ENCODE results near the gene FAM20A.

The FAM20A gene

DNA sequence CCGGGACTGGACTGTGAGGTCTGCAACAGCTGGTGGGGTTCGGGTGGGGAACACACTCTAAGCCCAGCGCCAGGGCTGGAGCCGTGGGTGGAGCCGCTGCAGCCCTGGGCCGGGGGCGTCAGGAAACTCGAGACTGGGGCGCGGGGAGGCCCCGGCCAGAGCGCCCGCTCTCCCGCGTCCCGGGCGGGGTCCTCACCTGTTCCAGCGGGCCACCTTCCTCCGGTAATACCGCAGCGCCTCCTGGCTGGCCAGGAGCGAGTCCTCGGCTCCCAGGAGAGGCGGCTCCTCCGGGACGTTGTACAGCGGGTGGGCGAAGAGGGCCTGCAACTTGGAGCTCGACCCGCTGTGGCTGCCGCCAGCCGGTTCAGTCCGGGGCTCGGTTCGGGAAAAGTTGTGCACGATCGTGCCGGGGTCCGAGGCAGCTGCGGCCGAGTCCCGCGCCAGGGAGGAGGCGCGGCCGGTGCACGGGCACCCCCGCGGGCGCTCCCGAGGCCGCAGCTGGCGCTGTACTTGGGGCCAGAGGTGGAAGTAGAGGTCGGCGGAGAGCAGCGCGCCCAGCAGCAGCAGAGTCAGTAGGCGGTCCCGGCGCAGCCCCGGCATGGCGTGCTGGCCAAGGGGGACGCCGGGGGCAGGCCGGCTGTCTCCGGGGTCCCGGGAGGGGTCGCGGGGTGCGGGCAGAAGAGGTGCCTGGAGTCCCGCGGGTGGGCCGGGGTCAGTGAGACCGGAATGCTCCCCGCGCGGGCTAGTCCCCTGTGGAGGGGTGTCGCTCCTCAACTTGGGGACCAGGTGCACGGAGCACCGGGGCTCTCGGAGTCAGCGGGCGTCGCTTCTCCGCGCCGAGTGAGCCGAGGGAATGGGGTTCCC lies 868 bp downstream of the FAM20A start:
- TF ChIP-seq EP300 (IDR thresholded peaks at IDR 0.05; ENCODE audit: borderline replicate concordance) (no peak), RAD21 (IDR thresholded peaks at IDR 0.05; ENCODE audit: low read depth) (peak; percentile 45; the same call in 1 of the 2 replicates), YY1 (IDR thresholded peaks at IDR 0.05; ENCODE audit: low read depth) (no peak), ZBTB7A (IDR thresholded peaks at IDR 0.05; ENCODE audit: low read depth) (peak; percentile 38; the same call in 1 of the 2 replicates), MAX (IDR thresholded peaks at IDR 0.05) (no peak), EGR1 (IDR thresholded peaks at IDR 0.05) (no peak), REST (IDR thresholded peaks at IDR 0.05; ENCODE audit: low read depth) (no peak), FOXM1 (IDR thresholded peaks at IDR 0.05; ENCODE audit: borderline replicate concordance, low read depth) (no peak)

- no peak for TF ChIP-seq TEAD4 (IDR thresholded peaks at IDR 0.05)
- TF ChIP-seq NFIC (IDR thresholded peaks at IDR 0.05) = no peak
- no peak for TF ChIP-seq FOXM1 (IDR thresholded peaks at IDR 0.05; ENCODE audit: borderline replicate concordance, low read depth)
- TF ChIP-seq TAF1 (IDR thresholded peaks at IDR 0.05; ENCODE audit: low read depth) = no peak
- TF ChIP-seq MAX (IDR thresholded peaks at IDR 0.05) = no peak
- no peak for TF ChIP-seq TCF12 (IDR thresholded peaks at IDR 0.05; ENCODE audit: low read depth)
- TF ChIP-seq RAD21 (IDR thresholded peaks at IDR 0.05; ENCODE audit: low read depth) = no peak
- TF ChIP-seq EP300 (IDR thresholded peaks at IDR 0.05; ENCODE audit: borderline replicate concordance) = no peak
- no peak for TF ChIP-seq EGR1 (IDR thresholded peaks at IDR 0.05)
- no peak for TF ChIP-seq ZBTB7A (IDR thresholded peaks at IDR 0.05; ENCODE audit: low read depth)
- TF ChIP-seq CEBPB (IDR thresholded peaks at IDR 0.05) = no peak
- TF ChIP-seq REST (IDR thresholded peaks at IDR 0.05; ENCODE audit: low read depth) = no peak
- TF ChIP-seq, protein P1, sequence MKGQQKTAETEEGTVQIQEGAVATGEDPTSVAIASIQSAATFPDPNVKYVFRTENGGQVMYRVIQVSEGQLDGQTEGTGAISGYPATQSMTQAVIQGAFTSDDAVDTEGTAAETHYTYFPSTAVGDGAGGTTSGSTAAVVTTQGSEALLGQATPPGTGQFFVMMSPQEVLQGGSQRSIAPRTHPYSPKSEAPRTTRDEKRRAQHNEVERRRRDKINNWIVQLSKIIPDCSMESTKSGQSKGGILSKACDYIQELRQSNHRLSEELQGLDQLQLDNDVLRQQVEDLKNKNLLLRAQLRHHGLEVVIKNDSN (IDR thresholded peaks at IDR 0.05) = no peak
- TF ChIP-seq CREB1 (IDR thresholded peaks at IDR 0.05; ENCODE audit: low read depth) = no peak
- no peak for TF ChIP-seq YY1 (IDR thresholded peaks at IDR 0.05; ENCODE audit: low read depth)
Observed at GRCh38 chr17:68599552-68600066, 1.6 kb downstream of the FAM20A start.

- no peak for TF ChIP-seq RAD21 (IDR thresholded peaks at IDR 0.05; ENCODE audit: low read depth)
- TF ChIP-seq MAX (IDR thresholded peaks at IDR 0.05) = no peak
- TF ChIP-seq NFIC (IDR thresholded peaks at IDR 0.05) = no peak
- no peak for TF ChIP-seq REST (IDR thresholded peaks at IDR 0.05; ENCODE audit: low read depth)
- TF ChIP-seq TEAD4 (IDR thresholded peaks at IDR 0.05) = no peak
- no peak for TF ChIP-seq TCF12 (IDR thresholded peaks at IDR 0.05; ENCODE audit: low read depth)
- no peak for TF ChIP-seq FOXM1 (IDR thresholded peaks at IDR 0.05; ENCODE audit: borderline replicate concordance, low read depth)
- no peak for TF ChIP-seq TAF1 (IDR thresholded peaks at IDR 0.05; ENCODE audit: low read depth)
- TF ChIP-seq CEBPB (IDR thresholded peaks at IDR 0.05) = no peak
- TF ChIP-seq CREB1 (IDR thresholded peaks at IDR 0.05; ENCODE audit: low read depth) = no peak
- TF ChIP-seq, protein P1 (IDR thresholded peaks at IDR 0.05) = no peak
- no peak for TF ChIP-seq EGR1 (IDR thresholded peaks at IDR 0.05)
- TF ChIP-seq ZBTB7A (IDR thresholded peaks at IDR 0.05; ENCODE audit: low read depth) = no peak
- TF ChIP-seq EP300 (IDR thresholded peaks at IDR 0.05; ENCODE audit: borderline replicate concordance) = no peak
- TF ChIP-seq YY1 (IDR thresholded peaks at IDR 0.05; ENCODE audit: low read depth) = no peak
Observed at GRCh38 chr17:68599091-68599490, 2.1 kb downstream of the FAM20A start.
